Caco-2 (cell line): ENCODE results near the gene LTB4R2. TPM values are rescaled to one million over a fixed set of nuclear protein-coding genes. Genes with fewer than 3 reads are reported as not detected.
A peak's percentile ranks its signal among the peaks of the same experiment; 100 is the strongest.

ENCODE experiments used
- BruUV-seq: library from RNA; stranded (reverse); fragments of 400-500 nt; replicated peaks from 2 replicates; lab custom pipeline; 2021; lab: Mats Ljungman, UMichigan
- CTCF ChIA-PET: fragments of 300-600 bp; sonication (Branson Sonifier 250); formaldehyde crosslinking; loops from one replicate; lab custom pipeline; 2022; ENCODE audit warnings: antibody characterized with exemption; lab: Charles Lee
- POLR2A ChIA-PET: fragments of 300-600 bp; sonication (Branson Sonifier 250); formaldehyde crosslinking; loops from one replicate; lab custom pipeline; 2022; ENCODE audit warnings: antibody characterized with exemption; lab: Charles Lee
- DNase-seq, 2 experiments: peaks; one replicate each; pipeline versions ENCODE4 v3.0.0 to v3.0.0-alpha.2; 2020 to 2022
- H3K27me3 ChIP-seq: replicated peaks from 2 replicates; pipeline ENCODE4 v1.6.0; 2011; ENCODE audit warnings: low read length; ENCODE audit not compliant: control insufficient read depth, insufficient read depth
- H3K36me3 ChIP-seq: 2 replicates; pipeline ENCODE4 v1.5.1; 2011; ENCODE audit warnings: low read length; ENCODE audit not compliant: control insufficient read depth, insufficient read depth
- H3K4me1 ChIP-seq: fragments of 250-450 bp; sonication (Bioruptor Pico); 2 replicates; pipeline ENCODE4 v1.5.1; 2020; ENCODE audit warnings: mild to moderate bottlenecking
- H3K4me3 ChIP-seq: 2 replicates; pipeline ENCODE4 v1.5.1; 2011; ENCODE audit warnings: low read depth, mild to moderate bottlenecking, control low read depth, low read length
- H3K9me3 ChIP-seq: fragments of 250-450 bp; sonication (Bioruptor Pico); 2 replicates; pipeline ENCODE4 v1.5.1; 2020; ENCODE audit warnings: mild to moderate bottlenecking, moderate library complexity
- H3K27ac Mint-ChIP-seq: one replicate; pipeline ENCODE4 v1.8.0; 2022; ENCODE audit warnings: mixed read lengths; ENCODE audit not compliant: unreplicated experiment
- H3K27me3 Mint-ChIP-seq: one replicate; pipeline ENCODE4 v1.8.0; 2022; ENCODE audit warnings: mixed read lengths; ENCODE audit not compliant: insufficient read depth, unreplicated experiment
- H3K36me3 Mint-ChIP-seq: one replicate; pipeline ENCODE4 v1.8.0; 2022; ENCODE audit warnings: mild to moderate bottlenecking, mixed read lengths; ENCODE audit not compliant: insufficient read depth, unreplicated experiment
- H3K4me1 Mint-ChIP-seq: one replicate; pipeline ENCODE4 v1.8.0; 2022; ENCODE audit warnings: low read depth, mixed read lengths; ENCODE audit not compliant: unreplicated experiment
- H3K4me3 Mint-ChIP-seq: one replicate; pipeline ENCODE4 v1.8.0; 2022; ENCODE audit warnings: mild to moderate bottlenecking, moderate library complexity, mixed read lengths; ENCODE audit not compliant: unreplicated experiment
- H3K9me3 Mint-ChIP-seq: one replicate; pipeline ENCODE4 v1.8.0; 2022; ENCODE audit warnings: mixed read lengths; ENCODE audit not compliant: unreplicated experiment
- intact Hi-C: fragments of 100-400 bp; cut with micrococcal nuclease; formaldehyde crosslinking; loops from one replicate; pipeline ENCODE4 v1.10.0; 2022; ENCODE audit not compliant: unreplicated experiment
- total RNA-seq: library from RNA; stranded (reverse); gene quantifications from 2 replicates; pipeline ENCODE4 v1.2.3, GENCODE V29; 2022
- TF ChIP-seq, protein P1 (sequence below), 2 experiments: fragments of 200-600 bp in 1 of 2; IDR thresholded peaks; 1 replicate in 1 of 2; 2 replicates in 1 of 2; pipeline versions ENCODE4 v1.5.1 to v1.8.0; 2011 to 2022; ENCODE audit warnings: antibody characterized with exemption in 1 of 2, control low read depth in 1 of 2, inconsistent platforms in 1 of 2, low read depth in 1 of 2, low read length in 1 of 2, mild to moderate bottlenecking in 1 of 2, moderate library complexity in 1 of 2; ENCODE audit not compliant: insufficient read depth in 1 of 2, severe bottlenecking in 1 of 2, unreplicated experiment in 1 of 2

Gene LTB4R2
- total RNA-seq, 1 experiment from 2014 or later = 10.3 TPM

GRCh38 chr14:24307156-24307574 lies 2.8 kb upstream of the LTB4R2 start:
- Mint-ChIP-seq H3K36me3 (peaks cover 63% of the 10 kb centered on the region), H3K4me3 (peak overlapping the region; percentile 56), H3K27me3 (no peaks in the 10 kb centered on the region), H3K9me3 (no peaks in the 10 kb centered on the region), H3K27ac (peak overlapping the region; percentile 74), H3K4me1 (peaks cover 21% of the 10 kb centered on the region)
- H3K4me3 ChIP-seq = peak overlapping the region; percentile 5
- no peaks in the 10 kb centered on the region for H3K27me3 ChIP-seq
- ChIA-PET POLR2A (interaction anchor here (0.8 to 1.2 kb wide), 2 partner anchors 65 to 94 kb away, joined by 3 to 5 read pairs; partner anchors contain the start of genes CHMP4A and TINF2), CTCF (interaction anchor here (0.6 to 4.3 kb wide), 8 partner anchors 9 to 125 kb away, joined by 3 to 54 read pairs (median 10); partner anchors contain the start of genes DHRS1, NOP9 and TINF2)
- intact Hi-C loops = no loop called here
- no peaks in the 10 kb centered on the region for H3K9me3 ChIP-seq
- no peak for DNase-seq
- TSS peak; percentile 4 for BruUV-seq
- H3K36me3 ChIP-seq = peaks cover 4% of the 10 kb centered on the region
- H3K4me1 ChIP-seq = peaks cover 21% of the 10 kb centered on the region
- TF ChIP-seq, protein P1, sequence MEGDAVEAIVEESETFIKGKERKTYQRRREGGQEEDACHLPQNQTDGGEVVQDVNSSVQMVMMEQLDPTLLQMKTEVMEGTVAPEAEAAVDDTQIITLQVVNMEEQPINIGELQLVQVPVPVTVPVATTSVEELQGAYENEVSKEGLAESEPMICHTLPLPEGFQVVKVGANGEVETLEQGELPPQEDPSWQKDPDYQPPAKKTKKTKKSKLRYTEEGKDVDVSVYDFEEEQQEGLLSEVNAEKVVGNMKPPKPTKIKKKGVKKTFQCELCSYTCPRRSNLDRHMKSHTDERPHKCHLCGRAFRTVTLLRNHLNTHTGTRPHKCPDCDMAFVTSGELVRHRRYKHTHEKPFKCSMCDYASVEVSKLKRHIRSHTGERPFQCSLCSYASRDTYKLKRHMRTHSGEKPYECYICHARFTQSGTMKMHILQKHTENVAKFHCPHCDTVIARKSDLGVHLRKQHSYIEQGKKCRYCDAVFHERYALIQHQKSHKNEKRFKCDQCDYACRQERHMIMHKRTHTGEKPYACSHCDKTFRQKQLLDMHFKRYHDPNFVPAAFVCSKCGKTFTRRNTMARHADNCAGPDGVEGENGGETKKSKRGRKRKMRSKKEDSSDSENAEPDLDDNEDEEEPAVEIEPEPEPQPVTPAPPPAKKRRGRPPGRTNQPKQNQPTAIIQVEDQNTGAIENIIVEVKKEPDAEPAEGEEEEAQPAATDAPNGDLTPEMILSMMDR (IDR thresholded peaks at IDR 0.05; ENCODE audit: insufficient read depth in 1 of 2, low read depth in 1 of 2, low read length in 1 of 2, severe bottlenecking in 1 of 2, unreplicated experiment in 1 of 2) = no peak

GRCh38 chr14:24307575-24308341 lies 2.2 kb upstream of the LTB4R2 start, which contains the start of gene CIDEB:
TSS of gene CIDEB (minus strand) at chr14:24307977. CDS start at chr14:24307858, 119 bp downstream.
- no TSS peak for BruUV-seq
- Histone ChIP-seq H3K4me3 (peak within 1 kb of the TSS; percentile 10), H3K4me1 (peaks cover 21% of the 10 kb centered on the region), H3K27me3 (no peaks in the 10 kb centered on the region), H3K36me3 (peaks cover 4% of the 10 kb centered on the region), H3K9me3 (no peaks in the 10 kb centered on the region)
- H3K27ac Mint-ChIP-seq = peak within 1 kb of the TSS; percentile 74
- POLR2A ChIA-PET = interaction anchor here (0.7 to 1.6 kb wide), 6 partner anchors 8 to 94 kb away, joined by 3 to 11 read pairs (median 4); partner anchors contain the start of genes CHMP4A, DHRS1, NOP9 and TINF2
- H3K4me3 Mint-ChIP-seq = peak within 1 kb of the TSS; percentile 56
- TF ChIP-seq, protein P1 (IDR thresholded peaks at IDR 0.05; ENCODE audit: insufficient read depth in 1 of 2, low read depth in 1 of 2, low read length in 1 of 2, severe bottlenecking in 1 of 2, unreplicated experiment in 1 of 2) = peak; percentile 89 to 94
- H3K27me3 Mint-ChIP-seq = no peaks in the 10 kb centered on the region
- no peaks in the 10 kb centered on the region for H3K9me3 Mint-ChIP-seq
- peak; percentile 82 to 87 for DNase-seq
- peaks cover 57% of the 10 kb centered on the region for H3K36me3 Mint-ChIP-seq
- intact Hi-C loops = loop anchor here (1.0 kb wide), 3 partner anchors 8 to 64 kb away; partner anchors contain the start of genes DHRS1, NOP9 and RABGGTA
- H3K4me1 Mint-ChIP-seq = peaks cover 21% of the 10 kb centered on the region
- CTCF ChIA-PET = interaction anchor here (0.5 to 4.3 kb wide), 23 partner anchors 9 to 249 kb away, joined by 3 to 54 read pairs (median 4); partner anchors contain the start of genes CHMP4A, DHRS1, IRF9 and NOP9
